ENCODE data around the gene TUBA4A. TPM values are rescaled to one million over a fixed set of nuclear protein-coding genes. Genes with fewer than 3 reads are reported as not detected.

Gene TUBA4A
- polyA plus RNA-seq, 1 donor (not counting 4 experiments of a cell fraction or from before 2014, with no cell fraction given) = 524 TPM

DNA sequence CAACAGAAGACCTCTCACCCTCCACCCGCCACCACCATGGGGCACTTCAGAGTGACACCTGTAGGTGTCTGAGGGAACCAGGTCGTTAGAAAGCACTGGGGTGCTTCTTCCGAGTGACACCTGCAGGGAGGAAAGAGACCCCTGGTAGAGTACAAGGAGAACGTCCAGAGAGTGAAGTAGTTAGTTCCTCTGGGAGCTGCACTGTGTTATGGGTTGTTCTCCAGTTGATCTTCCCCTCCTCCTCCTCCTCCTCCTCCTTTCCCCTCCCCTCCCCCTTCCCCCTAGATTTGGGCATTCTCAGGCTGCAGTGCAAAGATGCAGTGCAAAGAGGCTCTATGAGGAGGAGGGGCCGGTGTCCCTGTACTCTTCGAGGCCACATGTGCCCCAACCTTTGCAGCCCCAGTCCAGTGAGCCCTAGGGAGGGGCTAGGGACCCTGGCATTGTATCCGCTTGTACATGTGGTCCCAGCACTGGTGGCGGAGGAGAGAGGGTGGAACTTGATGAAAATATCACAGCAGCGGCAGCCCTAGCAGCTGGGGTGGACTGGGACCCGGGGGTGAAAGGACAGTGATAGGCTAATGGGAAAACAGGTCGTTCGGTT lies 26.3 kb upstream of the TUBA4A start:
- Histone ChIP-seq H2AFZ (ENCODE audit: control insufficient read depth, low read length) (no peak overlapping the region), H3K4me1 (ENCODE audit: control insufficient read depth, extremely low read depth, insufficient read depth, low read length) (peaks cover 40% of the 10 kb centered on the region), H3K9me3 (ENCODE audit: control insufficient read depth, low read depth, low read length) (no peaks in the 10 kb centered on the region), H3K27ac (ENCODE audit: control insufficient read depth, insufficient read depth, low read length) (peak overlapping the region; percentile 97), H4K20me1 (ENCODE audit: control insufficient read depth, extremely low read depth, insufficient read depth, low read length) (no peaks in the 10 kb centered on the region), H3K4me3 (ENCODE audit: control insufficient read depth in 2 of 3, extremely low read depth in 1 of 3, insufficient read depth in 2 of 3, low read depth in 1 of 3, low read length in 3 of 3) (peak overlapping the region; percentile 48 to 88 (median 88)), H3K79me2 (ENCODE audit: control insufficient read depth, insufficient read depth, low read length) (peaks cover 7% of the 10 kb centered on the region), H3K27me3 (ENCODE audit: control insufficient read depth, extremely low read depth, insufficient read depth, low read length) (no peaks in the 10 kb centered on the region), H3K4me2 (ENCODE audit: control insufficient read depth, extremely low read depth, insufficient read depth, low read depth, low read length) (peak overlapping the region; percentile 98), H3K9ac (ENCODE audit: control insufficient read depth, extremely low read depth, insufficient read depth, low read length) (peak overlapping the region; percentile 86), H3K9me1 (ENCODE audit: control insufficient read depth, extremely low read depth, insufficient read depth, low read length) (no peaks in the 10 kb centered on the region), H3K36me3 (ENCODE audit: control insufficient read depth in 2 of 2, extremely low read depth in 1 of 2, insufficient read depth in 2 of 2, low read length in 2 of 2) (peaks cover 23 to 27% of the 10 kb centered on the region in 2 experiments)
- dilution Hi-C loops (cut with MboI; ENCODE audit: extremely low pct_ligation_motif_present, low sequenced_read_pairs) = no loop called here
- FAIRE-seq (no peak), DNase-seq (ENCODE audit: low read depth, low spot score) (no peak)
- peak in 1 of 3 experiments; percentile 2 for TF ChIP-seq CTCF (optimal IDR thresholded peaks at IDR 0.05 in 1 of 3, IDR thresholded peaks at IDR 0.05 in 1 of 3, conservative IDR thresholded peaks at IDR 0.05 in 1 of 3; ENCODE audit: extremely low read depth in 1 of 3, insufficient read depth in 2 of 3, low read length in 3 of 3)
- no peak for TF ChIP-seq EZH2 (IDR thresholded peaks at IDR 0.05; ENCODE audit: low read length)

GRCh38 chr2:219279151-219279915 lies 25.6 kb upstream of the TUBA4A start, which contains the start of gene DNAJB2:
DNAJB2 (plus strand) TSS chr2:219279366; CDS start chr2:219279834, 468 bp downstream.
- Histone ChIP-seq H3K79me2 (ENCODE audit: control insufficient read depth, insufficient read depth, low read length) (peaks cover 7% of the 10 kb centered on the region), H3K27ac (ENCODE audit: control insufficient read depth, insufficient read depth, low read length) (peak within 1 kb of the TSS; percentile 97), H2AFZ (ENCODE audit: control insufficient read depth, low read length) (peak within 1 kb of the TSS; percentile 84), H3K4me3 (ENCODE audit: control insufficient read depth in 2 of 3, extremely low read depth in 1 of 3, insufficient read depth in 2 of 3, low read depth in 1 of 3, low read length in 3 of 3) (peak within 1 kb of the TSS; percentile 48 to 88 (median 88)), H3K9me3 (ENCODE audit: control insufficient read depth, low read depth, low read length) (no peaks in the 10 kb centered on the region), H4K20me1 (ENCODE audit: control insufficient read depth, extremely low read depth, insufficient read depth, low read length) (no peaks in the 10 kb centered on the region), H3K36me3 (ENCODE audit: control insufficient read depth in 2 of 2, extremely low read depth in 1 of 2, insufficient read depth in 2 of 2, low read length in 2 of 2) (peaks cover 17 to 24% of the 10 kb centered on the region in 2 experiments), H3K9me1 (ENCODE audit: control insufficient read depth, extremely low read depth, insufficient read depth, low read length) (no peaks in the 10 kb centered on the region), H3K4me1 (ENCODE audit: control insufficient read depth, extremely low read depth, insufficient read depth, low read length) (peaks cover 41% of the 10 kb centered on the region), H3K4me2 (ENCODE audit: control insufficient read depth, extremely low read depth, insufficient read depth, low read depth, low read length) (peak within 1 kb of the TSS; percentile 98), H3K9ac (ENCODE audit: control insufficient read depth, extremely low read depth, insufficient read depth, low read length) (peak within 1 kb of the TSS; percentile 86), H3K27me3 (ENCODE audit: control insufficient read depth, extremely low read depth, insufficient read depth, low read length) (no peaks in the 10 kb centered on the region)
- dilution Hi-C loops (cut with MboI; ENCODE audit: extremely low pct_ligation_motif_present, low sequenced_read_pairs) = no loop called here
- TF ChIP-seq EZH2 (IDR thresholded peaks at IDR 0.05; ENCODE audit: low read length) = no peak
- TF ChIP-seq CTCF (optimal IDR thresholded peaks at IDR 0.05 in 1 of 3, IDR thresholded peaks at IDR 0.05 in 1 of 3, conservative IDR thresholded peaks at IDR 0.05 in 1 of 3; ENCODE audit: extremely low read depth in 1 of 3, insufficient read depth in 2 of 3, low read length in 3 of 3) = peak in 1 of 3 experiments; percentile 3
- peak; percentile 95 for DNase-seq (ENCODE audit: low read depth, low spot score)
- peak; percentile 43 for FAIRE-seq

Data from keratinocyte (primary cell).